ENCODE results near the gene BOLA2B. TPM values are rescaled to one million over a fixed set of nuclear protein-coding genes. Genes with fewer than 3 reads are reported as not detected.

Gene BOLA2B
- total and polyA plus RNA-seq, 12 donors, result 38.2 to 226 (median 58.9) TPM

- Histone ChIP-seq H3K27ac (peak overlapping the region in 2 of 10 donors; percentile 48 to 96), H3K4me3 (peak overlapping the region in 3 of 10 donors; percentile 8 to 71 (median 12)), H3K27me3 (no peaks in the 10 kb centered on the region), H3K9me3 (no peaks in the 10 kb centered on the region), H3K4me1 (peaks cover 0 to 50% (median 10%) of the 10 kb centered on the region in 9 donors), H3K36me3 (peaks cover 0 to 31% (median 0%) of the 10 kb centered on the region in 9 donors)
- DNase-seq (peak; percentile 66 to 81), ATAC-seq (peak in 2 of 8 donors; percentile 15 to 45)
- peak; percentile 37 to 84 (median 72) for TF ChIP-seq CTCF (IDR thresholded peaks at IDR 0.05)
- intact Hi-C loops (cut with DNase I), result no loop called here
- 60 to 65% methylated on average over 36 of the region's 36 CpGs for WGBS, 2 donors
These were observed 6.5 kb downstream of the BOLA2B start for GRCh38 chr16:30186782-30187555.

- no peaks in the 10 kb centered on the region for H3K9me3 ChIP-seq
- no peak for TF ChIP-seq CTCF (IDR thresholded peaks at IDR 0.05)
- DNase-seq, result no peak
- no peaks in the 10 kb centered on the region for H3K27me3 ChIP-seq
- H3K4me1 ChIP-seq, result peaks cover 0 to 51% (median 10%) of the 10 kb centered on the region in 9 donors
- peaks cover 0 to 31% (median 0%) of the 10 kb centered on the region in 9 donors for H3K36me3 ChIP-seq
- no peak for ATAC-seq
- H3K4me3 ChIP-seq, result peak overlapping the region in 3 of 10 donors; percentile 8 to 71 (median 12)
- intact Hi-C loops (cut with DNase I), result no loop called here
- peak overlapping the region in 4 of 10 donors; percentile 39 to 96 (median 58) for H3K27ac ChIP-seq
- WGBS, 2 donors, result 84 to 93% methylated on average over 8 to 9 of the region's 9 CpGs
These were observed 7.1 kb downstream of the BOLA2B start for GRCh38 chr16:30186444-30186781.

- TF ChIP-seq CTCF (IDR thresholded peaks at IDR 0.05), result no peak
- DNase-seq (peak; percentile 29 to 51), ATAC-seq (peak; percentile 9 to 50 (median 26))
- peaks cover 0 to 51% (median 10%) of the 10 kb centered on the region in 9 donors for H3K4me1 ChIP-seq
- peak overlapping the region in 4 of 10 donors; percentile 64 to 85 (median 70) for H3K4me3 ChIP-seq
- H3K36me3 ChIP-seq, result peaks cover 0 to 31% (median 0%) of the 10 kb centered on the region in 9 donors
- intact Hi-C loops (cut with DNase I), result no loop called here
- 78 to 84% methylated on average over 15 of the region's 15 CpGs for WGBS, 2 donors
- no peaks in the 10 kb centered on the region for H3K9me3 ChIP-seq
- peak overlapping the region in 5 of 10 donors; percentile 39 to 96 (median 56) for H3K27ac ChIP-seq
- H3K27me3 ChIP-seq, result no peaks in the 10 kb centered on the region
These were observed 7.6 kb downstream of the BOLA2B start for GRCh38 chr16:30185683-30186421.

- peak; percentile 7 to 18 for DNase-seq
- ATAC-seq, result peak in 3 of 8 donors; percentile 1 to 2 (median 1)
- peaks cover 0 to 51% (median 10%) of the 10 kb centered on the region in 9 donors for H3K4me1 ChIP-seq
- peak overlapping the region in 5 of 10 donors; percentile 39 to 96 (median 56) for H3K27ac ChIP-seq
- H3K27me3 ChIP-seq, result no peaks in the 10 kb centered on the region
- intact Hi-C loops (cut with DNase I), result no loop called here
- 84 to 86% methylated on average over 13 of the region's 13 CpGs for WGBS, 2 donors
- H3K36me3 ChIP-seq, result peaks cover 0 to 31% (median 0%) of the 10 kb centered on the region in 9 donors
- H3K4me3 ChIP-seq, result peak overlapping the region in 7 of 10 donors; percentile 51 to 85 (median 68)
- H3K9me3 ChIP-seq, result no peaks in the 10 kb centered on the region
- no peak for TF ChIP-seq CTCF (IDR thresholded peaks at IDR 0.05)
These were observed 8.4 kb downstream of the BOLA2B start for GRCh38 chr16:30184891-30185682.
